NT2/D1 (cell line): ENCODE data around the gene PHAF1.

ENCODE experiments used
- DNase-seq: peaks from one replicate; pipeline ENCODE4 v3.0.0-alpha.2; 2011; ENCODE audit warnings: low read depth, low spot score
- H3K27me3 ChIP-seq: 2 replicates; pipeline ENCODE4 v1.6.0; 2011; ENCODE audit warnings: mild to moderate bottlenecking; ENCODE audit not compliant: insufficient read length, insufficient read depth
- H3K36me3 ChIP-seq: 2 replicates; pipeline ENCODE4 v1.6.1; 2011; ENCODE audit warnings: mild to moderate bottlenecking, low read length, mixed read lengths; ENCODE audit not compliant: insufficient read depth, insufficient read length
- H3K4me1 ChIP-seq: 2 replicates; pipeline ENCODE4 v1.5.1; 2011; ENCODE audit not compliant: insufficient read depth, insufficient read length
- H3K4me3 ChIP-seq: 2 replicates; pipeline ENCODE4 v1.5.1; 2011; ENCODE audit warnings: low read depth; ENCODE audit not compliant: insufficient read length
- H3K9ac ChIP-seq: 2 replicates; pipeline ENCODE4 v1.6.0; 2011; ENCODE audit warnings: low read depth; ENCODE audit not compliant: insufficient read length
- H3K9me3 ChIP-seq: 2 replicates; pipeline ENCODE4 v1.5.1; 2011; ENCODE audit warnings: mild to moderate bottlenecking, low read length; ENCODE audit not compliant: insufficient read depth
- SUZ12 ChIP-seq: IDR thresholded peaks from 2 replicates; pipeline ENCODE4 v1.6.1; 2011; ENCODE audit not compliant: insufficient read length, insufficient read depth; ENCODE audit errors: extremely low read depth
- YY1 ChIP-seq: IDR thresholded peaks from 2 replicates; pipeline ENCODE4 v1.6.1; 2011; ENCODE audit not compliant: insufficient read length, insufficient read depth
- ZNF274 ChIP-seq: IDR thresholded peaks from 2 replicates; pipeline ENCODE4 v1.6.1; 2011; ENCODE audit warnings: mild to moderate bottlenecking, low read depth, low read length

Gene PHAF1

GRCh38 chr16:67091906-67092566, 17.7 kb upstream of the PHAF1 start:
- H3K27me3 ChIP-seq: no peaks in the 10 kb centered on the region
- no peak overlapping the region for H3K4me3 ChIP-seq
- peaks cover 7% of the 10 kb centered on the region for H3K36me3 ChIP-seq
- no peaks in the 10 kb centered on the region for H3K9me3 ChIP-seq
- DNase-seq: no peak
- no peak overlapping the region for H3K9ac ChIP-seq
- no peak for TF ChIP-seq YY1
- no peak for TF ChIP-seq SUZ12
- TF ChIP-seq ZNF274: no peak
- H3K4me1 ChIP-seq: no peaks in the 10 kb centered on the region

- Histone ChIP-seq H3K36me3 (peaks cover 8% of the 10 kb centered on the region), H3K4me3 (no peak overlapping the region)
These were observed 16.5 kb upstream of the PHAF1 start for GRCh38 chr16:67093098-67093726.

GRCh38 chr16:67098599-67098998, 11.1 kb upstream of the PHAF1 start:
- Histone ChIP-seq H3K9ac (no peak overlapping the region), H3K36me3 (peaks cover 9% of the 10 kb centered on the region)

More at GRCh38 chr16:67093098-67093726, 16.5 kb upstream of the PHAF1 start:
- H3K9ac ChIP-seq: no peak overlapping the region
- H3K9me3 ChIP-seq: no peaks in the 10 kb centered on the region
- no peak for DNase-seq
- no peaks in the 10 kb centered on the region for H3K4me1 ChIP-seq
- no peaks in the 10 kb centered on the region for H3K27me3 ChIP-seq
- TF ChIP-seq YY1 (no peak), ZNF274 (no peak), SUZ12 (no peak)

GRCh38 chr16:67100569-67101310, 9.0 kb upstream of the PHAF1 start:
- Histone ChIP-seq H3K9ac (no peak overlapping the region), H3K4me3 (no peak overlapping the region), H3K36me3 (peaks cover 9% of the 10 kb centered on the region), H3K4me1 (no peaks in the 10 kb centered on the region), H3K9me3 (no peaks in the 10 kb centered on the region), H3K27me3 (no peaks in the 10 kb centered on the region)
- no peak for DNase-seq
- TF ChIP-seq SUZ12 (no peak), ZNF274 (no peak), YY1 (no peak)

More at GRCh38 chr16:67098599-67098998, 11.1 kb upstream of the PHAF1 start:
- no peaks in the 10 kb centered on the region for H3K4me1 ChIP-seq
- H3K4me3 ChIP-seq: no peak overlapping the region
- H3K9me3 ChIP-seq: no peaks in the 10 kb centered on the region
- DNase-seq: no peak
- TF ChIP-seq ZNF274 (no peak), YY1 (no peak)
- H3K27me3 ChIP-seq: no peaks in the 10 kb centered on the region

- H3K4me1 ChIP-seq: no peaks in the 10 kb centered on the region
- TF ChIP-seq SUZ12 (no peak), ZNF274 (no peak), YY1 (no peak)
- H3K36me3 ChIP-seq: peaks cover 9% of the 10 kb centered on the region
- no peaks in the 10 kb centered on the region for H3K27me3 ChIP-seq
- H3K9me3 ChIP-seq: no peaks in the 10 kb centered on the region
- DNase-seq: no peak
- H3K4me3 ChIP-seq: no peak overlapping the region
- H3K9ac ChIP-seq: no peak overlapping the region
These were observed 8.2 kb upstream of the PHAF1 start for GRCh38 chr16:67101311-67102082.

GRCh38 chr16:67104061-67104460, 5.7 kb upstream of the PHAF1 start:
- Histone ChIP-seq H3K36me3 (peaks cover 3% of the 10 kb centered on the region), H3K27me3 (no peaks in the 10 kb centered on the region), H3K9me3 (no peaks in the 10 kb centered on the region), H3K4me3 (no peak overlapping the region), H3K9ac (no peak overlapping the region), H3K4me1 (peaks cover 3% of the 10 kb centered on the region)
- peak; percentile 25 for DNase-seq
- TF ChIP-seq YY1: no peak
- TF ChIP-seq SUZ12: no peak
- TF ChIP-seq ZNF274: no peak
